Liver (tissue), 9 donors: ENCODE measurements around the gene BTRC. TPM values are rescaled to one million over a fixed set of nuclear protein-coding genes. Genes with fewer than 3 reads are reported as not detected.

ENCODE experiments used
- DNase-seq: peaks from one replicate; pipeline ENCODE4 v3.0.0-alpha.2; 2017; ENCODE audit warnings: low spot score
- H3K27ac ChIP-seq, 2 donors: one replicate each; pipeline ENCODE4 v1.7.0; 2013; ENCODE audit warnings: inconsistent platforms in 2 of 2, low read length in 2 of 2, control low read depth in 1 of 2, low read depth in 1 of 2, mild to moderate bottlenecking in 1 of 2
- H3K27me3 ChIP-seq, 4 donors: one replicate each; pipeline versions ENCODE4 v1.6.1 to v1.7.0; 2013; ENCODE audit warnings: low read length in 3 of 4, inconsistent platforms in 1 of 4, mild to moderate bottlenecking in 1 of 4, moderate library complexity in 1 of 4; ENCODE audit not compliant: control insufficient read depth in 4 of 4, insufficient read depth in 4 of 4
- H3K36me3 ChIP-seq, 4 donors: one replicate each; pipeline versions ENCODE4 v1.6.1 to v1.7.0; 2013; ENCODE audit warnings: low read length in 3 of 4, mild to moderate bottlenecking in 3 of 4, low read depth in 1 of 4, moderate library complexity in 1 of 4; ENCODE audit not compliant: control insufficient read depth in 4 of 4, insufficient read depth in 3 of 4
- H3K4me1 ChIP-seq, 4 donors: one replicate each; pipeline versions ENCODE4 v1.6.1 to v1.7.0; 2013; ENCODE audit warnings: low read length in 3 of 4, mild to moderate bottlenecking in 3 of 4, moderate library complexity in 1 of 4; ENCODE audit not compliant: control insufficient read depth in 4 of 4, insufficient read depth in 4 of 4
- H3K4me3 ChIP-seq, 3 donors: one replicate each; pipeline versions ENCODE4 v1.6.1 to v1.7.0; 2013; ENCODE audit warnings: low read length in 3 of 3, control low read depth in 1 of 3, low read depth in 1 of 3, mild to moderate bottlenecking in 1 of 3
- H3K9ac ChIP-seq, 2 donors: one replicate each; pipeline ENCODE4 v1.7.0; 2013; ENCODE audit warnings: low read length in 2 of 2, mild to moderate bottlenecking in 2 of 2, moderate library complexity in 2 of 2, control low read depth in 1 of 2, low read depth in 1 of 2
- H3K9me3 ChIP-seq, 4 donors: one replicate each; pipeline versions ENCODE4 v1.6.1 to v1.7.0; 2013; ENCODE audit warnings: low read length in 3 of 4; ENCODE audit not compliant: control insufficient read depth in 4 of 4
- ATF3 ChIP-seq: IDR thresholded peaks from 2 replicates; pipeline ENCODE4 v1.6.1; 2016; ENCODE audit warnings: antibody characterized with exemption
- CTCF ChIP-seq: fragments of 150-350 bp; IDR thresholded peaks from 2 replicates; pipeline ENCODE4 v1.5.1; 2017; ENCODE audit warnings: improper control_type of control experiment, low read depth, low read length; ENCODE audit not compliant: missing input control
- EGR1 ChIP-seq, 2 donors: IDR thresholded peaks; 2 replicates each; pipeline ENCODE4 v1.6.1; 2016 to 2018; ENCODE audit warnings: antibody characterized with exemption in 2 of 2, low read depth in 2 of 2
- FOXA1 ChIP-seq: IDR thresholded peaks from 2 replicates; pipeline ENCODE4 v1.6.1; 2016; ENCODE audit warnings: antibody characterized with exemption
- FOXA2 ChIP-seq: IDR thresholded peaks from 2 replicates; pipeline ENCODE4 v1.6.1; 2016; ENCODE audit warnings: antibody characterized with exemption
- GABPA ChIP-seq, 2 donors: IDR thresholded peaks in 1 of 2; conservative IDR thresholded peaks in 1 of 2; 2 replicates each; pipeline ENCODE4 v1.6.1; 2016; ENCODE audit warnings: antibody characterized with exemption in 2 of 2, mild to moderate bottlenecking in 1 of 2, moderate library complexity in 1 of 2
- HNF4A ChIP-seq, 2 donors: conservative IDR thresholded peaks; 2 replicates each; pipeline ENCODE4 v1.6.1; 2016; ENCODE audit warnings: antibody characterized with exemption in 2 of 2, mild to moderate bottlenecking in 2 of 2
- JUND ChIP-seq, 2 donors: IDR thresholded peaks; 2 replicates each; pipeline ENCODE4 v1.6.1; 2016; ENCODE audit warnings: antibody characterized with exemption in 2 of 2
- MAX ChIP-seq: IDR thresholded peaks from 2 replicates; pipeline ENCODE4 v1.6.1; 2016; ENCODE audit warnings: antibody characterized with exemption
- NR2F2 ChIP-seq: IDR thresholded peaks from 2 replicates; pipeline ENCODE4 v1.6.1; 2016; ENCODE audit warnings: antibody characterized with exemption
- RAD21 ChIP-seq, 2 donors: IDR thresholded peaks; 2 replicates each; pipeline ENCODE4 v1.6.1; 2016; ENCODE audit warnings: antibody characterized with exemption in 2 of 2, mild to moderate bottlenecking in 2 of 2
- REST ChIP-seq: IDR thresholded peaks from 2 replicates; pipeline ENCODE4 v1.6.1; 2016; ENCODE audit warnings: antibody characterized with exemption, mild to moderate bottlenecking
- RXRA ChIP-seq, 2 donors: IDR thresholded peaks; 2 replicates each; pipeline ENCODE4 v1.6.1; 2017 to 2018; ENCODE audit warnings: antibody characterized with exemption in 2 of 2, mild to moderate bottlenecking in 1 of 2
- SP1 ChIP-seq: IDR thresholded peaks from 2 replicates; pipeline ENCODE4 v1.6.1; 2018; ENCODE audit warnings: antibody characterized with exemption, mild to moderate bottlenecking
- TAF1 ChIP-seq: conservative IDR thresholded peaks from 2 replicates; pipeline ENCODE4 v1.6.1; 2016; ENCODE audit warnings: antibody characterized with exemption, mild to moderate bottlenecking
- YY1 ChIP-seq: IDR thresholded peaks from 2 replicates; pipeline ENCODE4 v1.6.1; 2016; ENCODE audit warnings: antibody characterized with exemption, mild to moderate bottlenecking
- ZBTB33 ChIP-seq: IDR thresholded peaks from 2 replicates; pipeline ENCODE4 v1.6.1; 2016; ENCODE audit warnings: antibody characterized with exemption
- WGBS: extraction: QIAGEN DNeasy Blood & Tissue Kit; methylation state at CpG from one replicate; pipeline ENCODE4 v1.1.7; 2013; 5-methylcytosine and 5-hydroxymethylcytosine counted together
- polyA plus RNA-seq, 2 donors: library from polyadenylated mRNA; stranded (reverse) in 1 of 2; unstranded in 1 of 2; fragments of 200-250 nt in 1 of 2; fragments of >200 nt in 1 of 2; fragmentation: Nextera tagmentation in 1 of 2; extraction: Ambion mirVana in 1 of 2; gene quantifications; one replicate each; pipeline versions ENCODE4 v1.2.1 to v1.2.3, GENCODE V29; 2013 to 2015
- total RNA-seq, 2 donors: library from RNA; depleted of rRNA; stranded (reverse); fragments of >200 nt; gene quantifications; one replicate each; pipeline ENCODE4 v1.2.3, GENCODE V29; 2014
- donor health status: healthy.
- donor health status: healthy.
- donor health status: healthy.
- donor health status: healthy.
- donor health status: healthy.

Gene BTRC
- total and polyA plus RNA-seq, 4 donors = 2.7 to 28.2 (median 5.9) TPM

- TF ChIP-seq RXRA (IDR thresholded peaks at IDR 0.05) = no peak
These were observed 218.8 kb downstream of the BTRC start (continued) for GRCh38 chr10:101572785-101573184.

DNA sequence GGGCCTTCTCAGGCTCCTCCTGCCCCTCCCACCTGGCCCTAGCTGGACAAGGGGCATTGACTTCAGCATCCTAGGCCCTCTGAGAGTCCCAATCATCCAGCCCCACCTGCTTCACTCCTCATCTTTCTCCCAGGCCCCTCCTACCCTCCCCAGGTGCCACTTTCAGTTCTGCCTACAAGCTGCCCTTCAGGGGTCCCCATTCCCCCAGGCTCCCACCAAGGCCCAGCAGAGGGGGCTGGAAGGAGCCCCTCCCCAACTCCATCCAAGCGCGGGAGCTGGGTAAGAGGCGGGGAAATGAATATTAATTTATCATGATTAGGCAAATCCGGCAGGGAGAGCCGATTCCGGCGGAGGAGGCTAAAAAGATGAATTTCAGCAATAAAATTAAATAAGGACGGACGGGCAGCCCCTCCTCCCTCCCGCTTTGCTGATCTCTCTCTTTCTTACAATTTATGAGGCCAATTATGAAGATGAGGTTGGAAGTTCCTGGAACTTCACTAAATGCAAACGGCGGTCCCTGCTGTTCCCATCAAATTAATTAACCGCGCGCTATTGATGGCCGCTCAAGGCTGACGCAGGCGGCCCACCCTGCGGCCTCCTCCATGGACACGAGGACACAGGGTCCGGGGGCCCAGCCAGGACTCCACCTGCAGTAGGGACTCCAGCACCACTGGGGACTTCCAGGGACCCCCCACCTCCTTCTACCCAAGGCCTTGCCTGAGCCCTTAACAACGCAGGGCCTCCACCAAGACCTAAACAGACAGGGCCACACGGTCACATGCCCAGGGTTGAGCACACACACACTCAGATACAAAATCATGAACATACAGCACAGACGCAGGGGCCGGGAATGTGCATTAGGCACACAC, 220.2 kb downstream of the BTRC start:
- Histone ChIP-seq H3K9me3 (peaks cover 5 to 10% (median 8%) of the 10 kb centered on the region in 4 donors), H3K27ac (no peak overlapping the region), H3K4me1 (peaks cover 7 to 16% (median 9%) of the 10 kb centered on the region in 4 donors), H3K4me3 (no peak overlapping the region), H3K27me3 (peaks cover 0 to 7% (median 1%) of the 10 kb centered on the region in 4 donors), H3K36me3 (peaks cover 0 to 19% (median under 1%) of the 10 kb centered on the region in 4 donors), H3K9ac (no peak overlapping the region)
- WGBS = 94% methylated on average over 25 of the region's 25 CpGs
- TF ChIP-seq FOXA2 (no peak), REST (no peak), GABPA (IDR thresholded peaks at IDR 0.05 in 1 of 2, conservative IDR thresholded peaks at IDR 0.05 in 1 of 2) (no peak), HNF4A (conservative IDR thresholded peaks at IDR 0.05) (no peak), EGR1 (IDR thresholded peaks at IDR 0.05; ENCODE audit: low read depth in 2 of 2) (no peak), NR2F2 (no peak), SP1 (no peak), RAD21 (IDR thresholded peaks at IDR 0.05) (no peak), YY1 (no peak), TAF1 (no peak), CTCF (no peak), MAX (no peak), JUND (IDR thresholded peaks at IDR 0.05) (no peak), FOXA1 (no peak), ZBTB33 (no peak), ATF3 (no peak)
- DNase-seq = no peak
